ENCODE results near the gene TEX2.
"Not testable (repeated sequence)": the region's sequence is repeated elsewhere in the genome, so short reads cannot be mapped to it uniquely, and the experiment has no call there.

Gene TEX2

DNA sequence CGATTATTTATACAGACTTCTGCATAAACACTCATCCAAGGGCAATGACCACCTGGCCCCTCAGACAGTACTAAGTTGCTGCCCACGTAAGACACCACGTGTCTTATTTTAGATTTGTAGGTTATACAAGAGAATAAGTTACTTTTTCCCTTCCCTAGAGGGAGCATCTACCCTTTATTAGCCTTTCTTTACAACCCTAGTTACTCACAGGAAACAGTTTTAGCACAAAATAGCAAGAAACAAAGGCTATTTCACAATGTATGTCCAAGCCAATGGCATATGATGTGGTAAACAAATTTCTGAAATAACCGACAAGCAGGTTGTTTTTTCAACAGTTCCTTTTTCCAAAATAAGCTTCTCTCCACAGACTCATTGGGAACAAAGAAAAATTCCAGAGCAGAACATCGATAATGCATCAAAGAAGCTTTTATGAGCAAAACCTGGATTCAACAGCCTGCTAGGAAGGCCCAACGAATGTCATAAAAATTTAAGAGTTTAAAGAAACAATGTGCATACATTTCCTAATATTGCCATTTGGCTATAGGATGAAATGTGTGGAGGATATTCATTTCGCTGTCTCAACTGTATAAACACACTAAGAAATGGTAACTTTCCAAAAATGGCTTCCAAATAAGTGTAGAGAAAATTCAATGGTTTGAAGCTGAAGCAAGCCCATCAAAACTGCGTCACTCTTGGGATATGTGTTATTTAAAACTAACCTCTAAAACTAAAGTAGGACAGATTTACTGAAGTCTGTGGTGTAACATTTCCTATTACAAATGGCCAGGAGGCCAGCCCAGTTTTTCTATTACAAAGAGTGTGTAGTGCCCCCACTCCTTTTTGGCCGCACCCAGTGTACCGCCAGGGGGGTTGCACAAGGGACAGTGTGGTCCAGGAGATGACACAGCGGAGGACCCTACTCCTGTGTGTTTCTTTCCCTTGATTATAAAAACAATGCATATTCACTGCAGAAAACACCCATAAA, 82.7 kb downstream of the TEX2 start:
- peak; percentile 75 for DNase-seq

DNA sequence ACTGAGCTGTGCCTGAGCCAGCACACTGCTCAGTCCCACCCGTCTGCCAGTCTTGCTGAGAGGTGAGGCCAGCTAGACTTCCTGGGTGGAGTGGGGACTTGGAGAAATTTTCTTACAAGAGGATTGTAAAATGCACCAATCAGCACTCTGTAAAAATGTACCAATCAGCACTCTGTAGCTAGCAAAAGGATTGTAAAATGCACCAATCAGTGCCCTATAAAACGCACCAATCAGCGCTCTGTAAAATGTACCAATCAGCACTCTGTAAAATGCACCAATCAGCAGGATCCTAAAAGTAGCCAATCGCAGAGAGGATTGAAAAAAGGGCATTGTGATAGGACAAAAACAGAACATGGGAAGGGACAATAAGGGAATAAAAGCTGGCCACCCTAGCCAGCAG, 84.0 kb downstream of the TEX2 start:
- DNase-seq: not testable (repeated sequence)

DNA sequence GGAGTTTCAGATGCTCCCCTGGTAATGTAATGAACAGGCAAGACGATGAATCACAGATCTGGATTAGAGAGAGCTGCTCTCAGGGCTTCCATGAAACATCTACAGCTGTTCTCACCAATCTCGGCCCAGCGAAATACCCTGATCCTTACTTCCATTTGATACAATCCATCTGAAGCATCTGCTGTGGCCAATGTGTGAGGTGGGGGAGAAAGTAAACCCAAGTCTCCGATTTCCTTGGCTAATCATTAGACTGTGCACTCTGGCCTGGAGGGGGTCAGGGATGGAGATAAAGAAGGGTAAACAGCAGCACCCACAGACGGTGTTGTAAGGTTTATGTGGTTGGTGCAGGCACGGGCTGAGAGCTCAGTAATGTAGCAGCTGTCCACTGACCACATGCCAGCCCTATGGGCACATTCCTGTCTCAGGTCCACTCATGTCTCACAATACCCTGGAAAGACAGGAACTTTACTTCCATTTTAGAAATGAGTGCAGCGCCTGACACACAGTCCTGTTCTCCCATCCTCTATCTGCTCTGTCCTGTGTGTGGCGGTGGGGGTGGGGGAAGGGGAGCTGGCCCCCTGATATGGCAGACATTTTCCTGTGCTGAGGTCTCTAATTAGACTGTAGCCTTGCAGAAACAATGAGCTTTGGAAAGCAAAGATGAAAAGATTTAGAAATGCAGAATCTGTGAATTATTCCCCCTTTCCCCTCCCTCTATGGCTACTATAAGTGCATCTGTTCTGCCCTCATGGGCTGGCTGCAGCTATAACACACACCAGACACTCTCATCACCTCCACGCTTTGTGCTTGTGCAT, 84.8 kb downstream of the TEX2 start:
- DNase-seq: no peak

DNA sequence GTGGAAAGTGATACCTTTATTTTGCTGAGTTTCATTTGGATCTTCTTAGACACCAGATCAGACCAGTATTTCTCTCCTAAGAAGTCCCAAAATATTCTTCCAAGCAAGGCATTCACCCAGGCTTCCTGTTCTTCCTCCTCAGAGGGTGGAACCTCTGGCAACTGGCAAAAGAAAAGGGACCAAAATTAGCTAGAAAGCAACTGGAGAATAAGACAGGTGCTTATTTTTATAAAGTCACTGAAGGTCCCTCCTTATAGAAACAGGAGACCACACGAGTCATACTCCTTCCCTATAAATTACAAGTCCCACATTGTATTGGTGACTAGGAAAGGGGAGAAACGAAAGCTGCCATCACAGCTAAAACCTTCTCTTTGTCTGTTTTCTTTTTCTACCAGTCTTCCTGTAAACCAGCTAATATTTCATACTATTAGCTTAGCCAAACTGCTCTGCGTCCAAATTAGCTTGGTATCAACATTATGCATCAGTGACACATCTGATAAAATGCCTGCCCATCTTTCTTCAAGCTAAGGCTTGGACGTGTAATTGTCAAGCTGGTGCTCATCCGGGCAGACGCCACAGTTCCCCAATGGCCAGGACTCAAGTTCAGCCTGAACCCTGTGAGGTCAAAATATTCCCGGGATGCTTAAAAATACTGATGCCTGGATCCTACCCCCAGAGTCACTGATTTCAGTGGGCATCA, 85.6 kb downstream of the TEX2 start:
- DNase-seq: no peak

DNA sequence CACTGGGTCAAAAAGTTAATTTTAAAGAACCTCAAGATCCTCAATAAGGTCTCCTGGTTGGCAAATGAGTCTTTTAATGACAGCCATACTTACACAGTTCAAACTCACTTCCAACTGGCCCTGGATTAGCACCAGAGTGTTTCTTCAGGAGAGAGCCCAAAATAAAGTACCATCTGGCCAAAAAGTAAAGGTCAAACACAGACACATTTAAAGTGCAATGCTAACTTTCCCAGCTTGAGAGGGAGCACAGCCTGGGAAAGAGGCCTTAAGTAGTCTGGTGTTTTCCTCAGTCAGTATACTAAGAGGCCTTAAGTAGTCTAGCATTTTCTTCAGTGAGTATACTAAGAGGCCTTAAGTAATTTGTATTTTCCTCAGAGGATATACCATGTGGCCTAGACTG, 86.5 kb downstream of the TEX2 start:
- DNase-seq: no peak

DNA sequence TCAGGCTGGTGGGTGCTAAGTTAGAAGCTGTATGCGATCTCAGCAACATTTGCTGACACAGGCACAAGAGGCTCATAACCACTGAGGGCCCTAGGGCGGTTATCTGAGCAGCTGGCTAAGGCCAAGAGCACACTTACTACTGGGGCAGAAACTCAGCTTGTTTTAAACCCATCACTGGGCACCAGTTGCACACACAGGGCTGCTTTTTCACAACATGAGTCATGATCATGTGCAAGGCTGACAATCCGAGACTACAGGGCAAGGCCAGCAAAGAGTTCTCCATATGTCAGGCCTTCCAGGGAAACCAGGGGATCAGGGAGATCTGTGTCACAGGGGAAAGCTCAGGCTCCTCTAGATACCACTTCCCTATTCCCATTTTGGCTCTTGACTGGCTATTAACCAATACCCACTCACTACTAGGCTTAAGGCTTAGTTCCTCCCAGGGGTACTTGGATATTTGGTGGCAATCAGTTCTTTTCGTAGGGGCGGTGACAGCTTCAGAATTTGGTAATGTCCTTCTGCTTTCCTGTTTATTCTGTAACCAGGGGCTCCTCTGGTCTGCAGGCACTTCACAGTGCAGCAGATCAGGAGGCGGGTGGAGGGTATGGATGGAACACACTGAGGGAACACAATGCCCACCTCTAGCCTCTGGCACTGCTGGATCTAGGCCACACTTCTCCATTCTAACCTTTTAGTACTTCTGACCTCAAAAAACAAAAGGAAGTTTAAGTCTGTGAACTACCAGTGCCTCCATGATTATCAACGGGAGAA, 88.2 kb downstream of the TEX2 start:
- peak; percentile 87 for DNase-seq

GRCh38 chr17:64173646-64174045, 89.4 kb downstream of the TEX2 start:
- no peak for DNase-seq

- no peak for DNase-seq
Observed at GRCh38 chr17:64172510-64172909, 90.5 kb downstream of the TEX2 start.

DNA sequence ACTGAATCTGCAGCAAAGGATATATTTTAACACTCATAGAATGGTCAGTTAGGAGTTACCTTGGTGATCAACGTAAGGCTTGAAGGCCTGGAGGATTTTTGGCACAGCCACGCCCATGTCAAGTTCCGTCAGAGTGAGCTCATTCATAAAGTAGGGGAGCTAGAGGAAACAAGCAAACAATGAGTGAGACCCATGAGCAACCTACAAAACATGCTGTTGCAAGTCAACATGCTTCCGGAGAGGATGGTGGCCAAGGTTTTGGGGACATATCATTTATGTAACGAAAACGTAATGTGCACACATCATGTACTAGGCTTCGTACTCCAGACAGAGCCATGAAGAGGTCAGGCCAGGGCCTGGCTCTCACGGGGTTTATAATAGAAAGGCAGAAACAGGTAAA, 92.0 kb downstream of the TEX2 start:
- no peak for DNase-seq

DNA sequence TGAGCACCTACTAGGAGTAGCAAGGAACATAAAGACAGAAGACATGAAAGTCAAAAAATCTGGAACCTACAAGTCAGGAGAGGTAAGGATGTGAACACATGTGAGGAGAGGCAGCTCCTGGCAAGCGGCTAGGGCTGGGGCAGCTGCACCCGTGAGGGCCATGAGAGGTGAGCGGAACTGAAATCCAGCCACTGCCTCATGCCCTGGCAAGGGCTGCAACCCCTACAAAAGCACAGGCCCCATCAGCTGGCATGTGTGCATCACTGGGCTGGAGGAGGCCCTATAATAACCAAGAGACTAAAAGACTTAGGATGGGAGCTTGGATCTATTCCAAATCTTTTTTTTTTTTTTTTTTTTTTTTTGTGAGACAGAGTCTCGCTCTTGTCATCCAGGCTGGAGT, 92.8 kb downstream of the TEX2 start:
- no peak for DNase-seq

DNA sequence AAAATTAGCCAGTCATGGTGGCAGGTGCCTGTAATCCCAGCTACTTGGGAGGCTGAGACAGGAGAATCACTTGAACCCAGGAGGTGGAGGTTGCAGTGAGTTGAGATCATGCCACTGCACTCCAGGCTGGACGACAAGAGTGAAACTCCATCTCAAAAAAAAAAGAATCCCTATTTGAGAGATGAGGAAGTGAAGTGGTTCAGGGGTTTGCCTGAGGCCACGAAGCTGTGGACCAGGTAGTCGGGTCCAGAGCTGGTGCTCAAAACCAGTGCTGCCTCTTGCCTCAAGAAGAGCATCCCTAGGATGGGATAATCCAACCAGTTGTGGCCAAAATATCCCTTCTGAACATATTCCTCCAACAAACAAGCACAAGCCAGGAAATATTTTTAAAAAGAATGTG, 95.4 kb downstream of the TEX2 start:
- DNase-seq: not testable (repeated sequence)

DNA sequence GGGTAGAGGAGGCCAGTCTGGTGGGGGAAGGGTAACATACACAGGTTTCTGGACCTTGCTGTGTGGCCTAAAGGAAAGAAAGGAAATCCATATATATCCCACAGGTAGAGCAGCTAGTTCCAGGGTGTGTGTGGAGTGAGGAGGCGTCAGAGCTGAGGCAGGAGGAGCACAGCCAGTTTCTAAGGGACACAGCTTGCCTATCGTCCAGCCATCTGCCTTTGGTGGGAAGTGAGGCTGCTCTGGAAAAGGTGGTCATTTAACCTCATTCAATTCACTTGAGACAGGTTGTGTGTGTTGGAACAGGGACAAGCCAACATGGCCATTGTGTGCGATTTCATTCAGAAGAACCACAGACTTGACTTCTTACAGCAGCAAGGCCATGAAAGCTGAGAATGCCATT, 96.2 kb downstream of the TEX2 start:
- DNase-seq: no peak

GRCh38 chr17:64165347-64165746, 97.7 kb downstream of the TEX2 start:
- DNase-seq: no peak

GRCh38 chr17:64164596-64165285, 98.3 kb downstream of the TEX2 start:
- DNase-seq: no peak

DNA sequence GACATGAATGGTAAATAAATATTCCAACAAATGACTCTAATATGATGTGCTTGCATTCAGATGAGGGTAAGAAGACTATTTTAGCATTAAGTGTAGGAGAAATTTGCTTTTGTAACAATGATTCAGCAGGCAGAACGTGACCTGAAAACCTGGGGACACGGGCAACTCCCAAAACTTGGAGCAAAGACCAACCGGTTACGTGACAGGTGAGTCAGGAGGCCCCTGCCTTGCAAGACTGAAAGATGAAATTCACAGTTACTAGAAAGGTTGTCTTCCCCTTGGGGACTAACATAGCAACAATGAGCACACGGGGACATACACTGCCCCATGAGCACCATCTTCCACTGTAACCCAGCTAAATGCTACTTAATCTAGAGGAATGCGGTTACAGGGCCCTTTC, 99.6 kb downstream of the TEX2 start:
- DNase-seq: no peak

DNA sequence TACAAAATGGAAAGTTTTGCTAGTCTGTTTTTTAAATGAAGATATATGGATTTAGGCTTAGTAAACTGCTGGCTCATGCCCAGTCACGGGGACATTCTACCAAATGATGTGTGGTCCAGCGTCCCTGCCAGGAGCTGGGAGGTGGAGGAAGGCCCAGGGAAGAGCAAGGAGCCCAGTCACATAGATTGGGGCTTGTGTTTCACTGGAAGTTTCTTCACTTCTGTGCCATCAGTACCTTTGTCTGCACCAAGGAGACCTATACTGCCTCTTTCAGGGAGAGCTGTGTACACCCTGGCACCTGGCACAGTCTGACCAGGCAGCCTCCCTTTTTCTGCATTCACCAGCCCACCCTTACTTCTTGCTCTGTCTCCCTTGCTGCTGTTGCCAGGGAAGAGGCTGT, 100.5 kb downstream of the TEX2 start:
- no peak for DNase-seq

DNA sequence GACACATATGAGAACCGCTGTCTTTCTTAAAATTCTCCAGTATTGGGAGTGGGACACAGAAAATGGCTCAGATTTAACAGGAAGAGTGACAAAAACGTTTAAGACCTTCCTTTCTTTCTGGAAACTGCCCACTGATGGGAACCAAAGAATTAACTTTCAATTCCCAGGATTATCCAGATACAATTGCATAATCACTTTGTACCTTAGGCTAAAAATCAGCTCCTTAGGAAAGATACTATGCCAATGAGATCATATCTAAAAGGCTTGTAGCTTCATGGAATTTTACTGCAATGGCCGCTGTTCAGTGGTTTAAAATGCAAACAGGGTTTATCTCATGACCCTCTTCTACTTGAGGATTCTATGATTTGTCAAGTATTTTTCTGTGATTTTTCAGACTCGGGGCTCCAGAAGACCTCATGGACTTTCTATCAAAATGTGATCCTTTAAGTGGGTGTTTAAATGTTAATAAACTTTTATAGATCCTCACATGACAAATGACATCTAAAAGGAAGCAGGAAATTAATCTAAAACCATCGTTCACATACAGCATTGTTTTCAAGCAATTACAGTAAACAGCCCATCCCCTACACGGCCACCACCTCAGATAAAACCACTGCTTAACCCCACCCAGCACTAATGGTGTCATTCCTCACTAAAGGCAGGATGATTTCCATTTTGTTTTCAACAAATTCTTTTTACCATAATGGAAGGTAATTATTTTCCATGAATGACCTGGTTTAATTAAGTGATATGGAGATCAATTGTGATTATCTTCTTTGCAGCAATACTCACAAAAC, 101.5 kb downstream of the TEX2 start:
- no peak for DNase-seq

DNA sequence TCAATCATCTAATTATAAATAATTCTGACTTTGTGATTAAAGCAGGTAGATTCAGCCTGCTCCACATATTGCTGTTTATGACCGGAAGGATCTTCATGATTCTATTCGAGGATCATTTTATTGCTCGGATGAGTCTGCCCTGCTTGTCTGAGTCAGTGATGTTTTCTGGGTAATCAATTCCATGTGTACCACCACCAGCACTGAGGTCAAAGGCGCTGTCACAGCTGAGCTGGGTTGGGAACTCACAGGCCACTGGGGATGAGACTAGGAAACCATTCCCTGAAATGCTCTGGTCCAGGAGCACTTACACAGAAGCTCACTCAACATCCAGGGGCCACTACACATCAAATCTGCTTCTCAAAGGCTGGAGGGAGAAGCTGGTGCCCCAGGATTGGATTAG, 102.7 kb downstream of the TEX2 start:
- no peak for DNase-seq

DNA sequence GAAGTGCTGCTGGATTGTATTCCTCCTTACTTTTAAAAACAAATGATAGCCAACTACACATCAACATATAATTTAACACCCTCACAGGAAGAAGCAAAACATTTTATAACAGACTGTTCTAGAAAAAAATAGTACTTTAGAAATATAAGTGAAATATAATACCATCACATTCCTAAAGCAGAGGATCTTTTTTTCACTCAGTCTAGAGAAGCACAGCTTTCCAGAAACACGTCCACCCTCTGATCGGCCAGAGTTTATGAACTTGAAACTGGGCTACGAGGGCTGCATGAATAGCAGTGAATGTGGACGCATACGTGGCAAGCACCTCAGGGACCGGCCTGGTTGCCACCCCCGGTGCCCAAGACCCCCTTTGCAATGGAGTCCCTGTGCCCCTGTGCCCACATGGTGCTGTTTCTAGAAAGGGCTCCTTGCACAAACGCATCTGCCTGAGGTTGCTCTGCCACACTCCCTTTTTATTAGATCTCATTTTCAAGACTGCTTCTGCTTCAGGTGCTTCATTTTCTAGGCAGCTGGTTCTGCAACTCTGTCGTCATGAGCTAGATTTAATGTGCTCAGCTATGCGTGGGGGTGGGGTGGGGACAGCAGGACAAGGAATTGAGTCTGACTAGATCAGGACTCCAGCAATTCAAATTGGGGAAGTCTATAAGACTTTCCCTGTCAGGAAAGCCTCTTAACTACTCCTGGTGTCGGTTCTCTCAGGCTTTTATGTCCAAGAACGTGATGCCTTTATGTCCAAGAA, 104.0 kb downstream of the TEX2 start:
- no peak for DNase-seq

GRCh38 chr17:64158406-64158805, 104.7 kb downstream of the TEX2 start:
- DNase-seq: no peak
